Loucy (cell line): ENCODE measurements around the gene ESYT3.
A peak's percentile ranks its signal among the peaks of the same experiment; 100 is the strongest.

ENCODE experiments used
- H2AFZ ChIP-seq: fragments of 200-600 bp; sonication (generic); 2 replicates; pipeline ENCODE4 v1.6.0; 2016; ENCODE audit warnings: antibody characterized with exemption, mild to moderate bottlenecking, low read length, moderate library complexity
- H3F3A ChIP-seq: fragments of 200-600 bp; 2 replicates; pipeline ENCODE4 v1.6.0; 2016; ENCODE audit warnings: antibody characterized with exemption, low read depth, mild to moderate bottlenecking
- H3K27me3 ChIP-seq: fragments of 200-600 bp; sonication (generic); 2 replicates; pipeline ENCODE4 v1.6.1; 2014; ENCODE audit warnings: low read length, mild to moderate bottlenecking; ENCODE audit not compliant: insufficient read depth, poor library complexity, severe bottlenecking
- H3K36me3 ChIP-seq: fragments of 200-600 bp; sonication (generic); 2 replicates; pipeline ENCODE4 v1.6.1; 2016; ENCODE audit warnings: low read length; ENCODE audit not compliant: insufficient read depth
- H3K4me1 ChIP-seq: fragments of 200-600 bp; sonication (generic); 2 replicates; pipeline ENCODE4 v1.5.1; 2014; ENCODE audit warnings: low read length, mild to moderate bottlenecking; ENCODE audit not compliant: insufficient read depth, poor library complexity, severe bottlenecking
- H3K4me2 ChIP-seq: fragments of 200-600 bp; sonication (generic); 2 replicates; pipeline ENCODE4 v1.6.0; 2014; ENCODE audit warnings: antibody characterized with exemption, low read length, low read depth, mild to moderate bottlenecking; ENCODE audit not compliant: poor library complexity, severe bottlenecking
- H3K4me3 ChIP-seq: fragments of 200-600 bp; sonication (generic); 2 replicates; pipeline ENCODE4 v1.5.1; 2014; ENCODE audit warnings: low read length, mild to moderate bottlenecking, mixed read lengths; ENCODE audit not compliant: poor library complexity, severe bottlenecking
- H3K79me2 ChIP-seq: fragments of 200-600 bp; sonication (generic); 2 replicates; pipeline ENCODE4 v1.6.1; 2014; ENCODE audit warnings: low read length; ENCODE audit not compliant: insufficient read depth
- H3K9ac ChIP-seq: fragments of 200-600 bp; sonication (generic); 2 replicates; pipeline ENCODE4 v1.6.0; 2014; ENCODE audit warnings: mild to moderate bottlenecking, low read depth, low read length, moderate library complexity; ENCODE audit not compliant: poor library complexity, severe bottlenecking
- H3K9me2 ChIP-seq: fragments of 200-600 bp; sonication (generic); replicated peaks from 2 replicates; pipeline ENCODE4 v1.6.1; 2016; ENCODE audit warnings: low read depth, low read length, mixed read lengths
- H3K9me3 ChIP-seq: fragments of 200-600 bp; sonication (generic); 2 replicates; pipeline ENCODE4 v1.6.1; 2014; ENCODE audit warnings: mild to moderate bottlenecking, antibody characterized with exemption, low read length, low read depth; ENCODE audit not compliant: insufficient read depth
- H4K20me1 ChIP-seq: fragments of 200-600 bp; sonication (generic); 2 replicates; pipeline ENCODE4 v1.6.0; 2014; ENCODE audit warnings: antibody characterized with exemption, low read length, mild to moderate bottlenecking; ENCODE audit not compliant: insufficient read depth, poor library complexity, severe bottlenecking
- CTCF ChIP-seq: fragments of 200-600 bp; sonication (generic); conservative IDR thresholded peaks from 2 replicates; pipeline ENCODE4 v1.5.1; 2014; ENCODE audit warnings: mild to moderate bottlenecking, antibody characterized with exemption, low read length
- EZH2phosphoT487 ChIP-seq: fragments of 200-600 bp; IDR thresholded peaks from 2 replicates; pipeline ENCODE4 v1.6.1; 2018; ENCODE audit warnings: antibody characterized with exemption, mild to moderate bottlenecking, moderate library complexity, borderline replicate concordance

ESYT3 gene, protein sequence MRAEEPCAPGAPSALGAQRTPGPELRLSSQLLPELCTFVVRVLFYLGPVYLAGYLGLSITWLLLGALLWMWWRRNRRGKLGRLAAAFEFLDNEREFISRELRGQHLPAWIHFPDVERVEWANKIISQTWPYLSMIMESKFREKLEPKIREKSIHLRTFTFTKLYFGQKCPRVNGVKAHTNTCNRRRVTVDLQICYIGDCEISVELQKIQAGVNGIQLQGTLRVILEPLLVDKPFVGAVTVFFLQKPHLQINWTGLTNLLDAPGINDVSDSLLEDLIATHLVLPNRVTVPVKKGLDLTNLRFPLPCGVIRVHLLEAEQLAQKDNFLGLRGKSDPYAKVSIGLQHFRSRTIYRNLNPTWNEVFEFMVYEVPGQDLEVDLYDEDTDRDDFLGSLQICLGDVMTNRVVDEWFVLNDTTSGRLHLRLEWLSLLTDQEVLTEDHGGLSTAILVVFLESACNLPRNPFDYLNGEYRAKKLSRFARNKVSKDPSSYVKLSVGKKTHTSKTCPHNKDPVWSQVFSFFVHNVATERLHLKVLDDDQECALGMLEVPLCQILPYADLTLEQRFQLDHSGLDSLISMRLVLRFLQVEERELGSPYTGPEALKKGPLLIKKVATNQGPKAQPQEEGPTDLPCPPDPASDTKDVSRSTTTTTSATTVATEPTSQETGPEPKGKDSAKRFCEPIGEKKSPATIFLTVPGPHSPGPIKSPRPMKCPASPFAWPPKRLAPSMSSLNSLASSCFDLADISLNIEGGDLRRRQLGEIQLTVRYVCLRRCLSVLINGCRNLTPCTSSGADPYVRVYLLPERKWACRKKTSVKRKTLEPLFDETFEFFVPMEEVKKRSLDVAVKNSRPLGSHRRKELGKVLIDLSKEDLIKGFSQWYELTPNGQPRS

GRCh38 chr3:138434276-138434874 lies at the start of gene ESYT3:
Gene ESYT3 (plus strand): TSS chr3:138434616. CDS start chr3:138434799, 183 bp downstream.
- no peaks in the 10 kb centered on the region for H3K9me2 ChIP-seq
- H3K27me3 ChIP-seq, result no peaks in the 10 kb centered on the region
- no peaks in the 10 kb centered on the region for H3K4me1 ChIP-seq
- H2AFZ ChIP-seq, result no peak within 1 kb of the TSS; the same call in 1 of the 2 replicates
- H3K4me2 ChIP-seq, result peak within 1 kb of the TSS; percentile 16
- no peaks in the 10 kb centered on the region for H3K79me2 ChIP-seq
- H3K9ac ChIP-seq, result no peak within 1 kb of the TSS
- no peak within 1 kb of the TSS for H3K4me3 ChIP-seq
- H3K9me3 ChIP-seq, result no peaks in the 10 kb centered on the region
- no peaks in the 10 kb centered on the region for H3F3A ChIP-seq
- TF ChIP-seq EZH2phosphoT487, result no peak
- TF ChIP-seq CTCF, result no peak
- H3K36me3 ChIP-seq, result no peaks in the 10 kb centered on the region
- H4K20me1 ChIP-seq, result no peaks in the 10 kb centered on the region

GRCh38 chr3:138384976-138385375 lies 49.4 kb upstream of the ESYT3 start:
- Histone ChIP-seq H3K27me3 (no peaks in the 10 kb centered on the region), H3K9me2 (no peaks in the 10 kb centered on the region), H3K4me1 (no peaks in the 10 kb centered on the region), H2AFZ (no peak overlapping the region), H3K79me2 (no peaks in the 10 kb centered on the region), H4K20me1 (no peaks in the 10 kb centered on the region), H3K9ac (no peak overlapping the region), H3F3A (no peaks in the 10 kb centered on the region), H3K9me3 (no peaks in the 10 kb centered on the region), H3K36me3 (no peaks in the 10 kb centered on the region), H3K4me3 (no peak overlapping the region), H3K4me2 (no peak overlapping the region)
- TF ChIP-seq CTCF (no peak), EZH2phosphoT487 (no peak)

- H3K79me2 ChIP-seq, result no peaks in the 10 kb centered on the region
- no peaks in the 10 kb centered on the region for H3K9me3 ChIP-seq
- no peaks in the 10 kb centered on the region for H3K9me2 ChIP-seq
- no peak overlapping the region for H3K4me2 ChIP-seq
- H3K4me3 ChIP-seq, result no peak overlapping the region
- H3F3A ChIP-seq, result no peaks in the 10 kb centered on the region
- H3K27me3 ChIP-seq, result no peaks in the 10 kb centered on the region
- H3K36me3 ChIP-seq, result no peaks in the 10 kb centered on the region
- no peak overlapping the region for H2AFZ ChIP-seq
- H3K4me1 ChIP-seq, result no peaks in the 10 kb centered on the region
- H4K20me1 ChIP-seq, result no peaks in the 10 kb centered on the region
- H3K9ac ChIP-seq, result no peak overlapping the region
- TF ChIP-seq EZH2phosphoT487, result no peak
- TF ChIP-seq CTCF, result no peak
Observed at GRCh38 chr3:138389144-138389601, 45.2 kb upstream of the ESYT3 start.
